ENCODE measurements around the gene PPM1E.

GRCh38 chr17:58920773-58921172, 165.1 kb downstream of the PPM1E start:
- TF ChIP-seq EZH2 (IDR thresholded peaks at IDR 0.05; ENCODE audit: insufficient read depth, poor library complexity, severe bottlenecking) = no peak
- no peak for TF ChIP-seq EZH2phosphoT487 (IDR thresholded peaks at IDR 0.05; ENCODE audit: insufficient read depth, low read depth)
